K562 (cell line): Measurements from ENCODE around the gene ATIC. TPM values are rescaled to one million over a fixed set of nuclear protein-coding genes. Genes with fewer than 3 reads are reported as not detected.

Experiments used
- CHD2 ChIP-seq: IDR thresholded peaks from 2 replicates; pipeline ENCODE4 v1.6.1; 2011; ENCODE audit warnings: low read depth, low read length
- CLOCK ChIP-seq: fragments of 250-450 bp; sonication (Bioruptor Pico); IDR thresholded peaks from 2 replicates; pipeline ENCODE4 v1.4.0; 2020; ENCODE audit warnings: mild to moderate bottlenecking, moderate library complexity, borderline replicate concordance
- FOXA1 ChIP-seq: fragments of 450-650 bp; IDR thresholded peaks from 2 replicates; pipeline ENCODE4 v1.6.1; 2016; ENCODE audit warnings: mild to moderate bottlenecking, borderline replicate concordance
- GTF2B ChIP-seq: IDR thresholded peaks from 2 replicates; pipeline ENCODE4 v1.6.1; 2011; ENCODE audit not compliant: insufficient read length; ENCODE audit errors: extremely low read depth
- HNRNPLL ChIP-seq: fragments of 200-400 bp; formaldehyde crosslinking; IDR thresholded peaks from 2 replicates; pipeline ENCODE4 v1.6.1; 2017; ENCODE audit warnings: low read length, low read depth, mild to moderate bottlenecking; ENCODE audit not compliant: poor library complexity, severe bottlenecking
- KLF16 ChIP-seq: IDR thresholded peaks from 2 replicates; pipeline ENCODE4 v1.6.1; 2016; ENCODE audit warnings: antibody characterized with exemption
- MEF2A ChIP-seq: IDR thresholded peaks from 2 replicates; pipeline ENCODE4 v1.6.1; 2011; ENCODE audit warnings: low read depth, mild to moderate bottlenecking, low read length, moderate library complexity; ENCODE audit not compliant: control insufficient read depth
- MYC ChIP-seq, 2 experiments: fragments of 250-450 bp in 1 of 2; sonication (Bioruptor Pico) in 1 of 2; IDR thresholded peaks; 2 replicates each; pipeline versions ENCODE4 v1.5.1 to v1.6.1; 2012 to 2021; ENCODE audit warnings: low read depth in 2 of 2, borderline replicate concordance in 1 of 2, improper control_type of control experiment in 1 of 2, low read length in 1 of 2, mild to moderate bottlenecking in 1 of 2, moderate library complexity in 1 of 2
- NCOA2 ChIP-seq, 2 experiments: fragments of 450-650 bp; IDR thresholded peaks; 2 replicates each; pipeline ENCODE4 v1.6.1; 2018; ENCODE audit warnings: mild to moderate bottlenecking in 2 of 2, moderate library complexity in 1 of 2; ENCODE audit not compliant: partially characterized antibody in 2 of 2
- NCOA4 ChIP-seq: fragments of 450-650 bp; IDR thresholded peaks from 2 replicates; pipeline ENCODE4 v1.6.1; 2018; ENCODE audit warnings: mild to moderate bottlenecking; ENCODE audit not compliant: partially characterized antibody
- NCOA6 ChIP-seq: fragments of 450-650 bp; IDR thresholded peaks from 2 replicates; pipeline ENCODE4 v1.6.1; 2017; ENCODE audit warnings: mild to moderate bottlenecking
- NFE2 ChIP-seq: IDR thresholded peaks from 2 replicates; pipeline ENCODE4 v1.6.1; 2014; ENCODE audit warnings: antibody characterized with exemption, low read depth
- NR2C2 ChIP-seq, 2 experiments: fragments of 200-800 bp in 1 of 2; sonication (Bioruptor generic) in 1 of 2; sonication (generic) in 1 of 2; formaldehyde crosslinking in 1 of 2; IDR thresholded peaks; 2 replicates each; pipeline versions ENCODE4 v1.6.1 to v1.8.0; 2016 to 2022; ENCODE audit warnings: mild to moderate bottlenecking in 1 of 2, missing compliant biosample characterization in 1 of 2, missing genetic modification characterization in 1 of 2, missing genetic modification reagents in 1 of 2
- NR2F6 ChIP-seq: fragments of 450-650 bp; formaldehyde crosslinking; IDR thresholded peaks from 2 replicates; pipeline ENCODE4 v1.4.0; 2020; ENCODE audit warnings: mild to moderate bottlenecking
- OTX1 ChIP-seq: fragments of 450-650 bp; formaldehyde crosslinking; IDR thresholded peaks from 2 replicates; pipeline ENCODE4 v1.4.0; 2022; ENCODE audit warnings: mild to moderate bottlenecking
- RBFOX2 ChIP-seq: fragments of 200-400 bp; formaldehyde crosslinking; IDR thresholded peaks from 2 replicates; pipeline ENCODE4 v1.6.1; 2017; ENCODE audit warnings: low read depth, mild to moderate bottlenecking, low read length, moderate library complexity
- RBM39 ChIP-seq: fragments of 200-400 bp; formaldehyde crosslinking; optimal IDR thresholded peaks from 2 replicates; pipeline ENCODE3; 2018; ENCODE audit warnings: low read depth, low read length
- SAFB ChIP-seq: fragments of 200-400 bp; formaldehyde crosslinking; IDR thresholded peaks from 2 replicates; pipeline ENCODE4 v1.6.1; 2017; ENCODE audit warnings: low read depth, low read length, borderline replicate concordance
- TAL1 ChIP-seq: fragments of 450-650 bp; IDR thresholded peaks from 2 replicates; pipeline ENCODE4 v1.6.1; 2016; ENCODE audit warnings: mild to moderate bottlenecking
- THRA ChIP-seq: fragments of 450-650 bp; IDR thresholded peaks from 2 replicates; pipeline ENCODE4 v1.6.1; 2017; ENCODE audit warnings: mild to moderate bottlenecking, moderate library complexity
- ZEB2 ChIP-seq: fragments of 450-650 bp; IDR thresholded peaks from 2 replicates; pipeline ENCODE4 v1.6.1; 2016
- ZNF512 ChIP-seq: IDR thresholded peaks from 2 replicates; pipeline ENCODE4 v1.6.1; 2016; ENCODE audit warnings: missing genetic modification characterization, missing compliant biosample characterization
- polyA plus RNA-seq, 8 experiments: library from polyadenylated mRNA; depleted of rRNA in 4 of 8; stranded (reverse) in 5 of 8; unstranded in 3 of 8; fragments of >200 nt; fragmentation: Nextera tagmentation in 2 of 8; fragmentation: Illumina TruSeq in 1 of 8; extraction: Ambion mirVana in 2 of 8; extraction: Trizol in 1 of 8; gene quantifications; 2 replicates each; pipeline versions ENCODE4 v1.2.1 to v1.2.3, GENCODE V29; 2011 to 2014; ENCODE audit warnings: inconsistent platforms in 1 of 8, missing spikeins in 1 of 8
- total RNA-seq, 7 experiments: library from RNA; depleted of rRNA in 6 of 7; stranded (reverse); fragments of >200 nt in 6 of 7; fragmentation: Illumina TruSeq in 2 of 7; extraction: Trizol in 2 of 7; gene quantifications; 2 replicates each; pipeline versions ENCODE4 v1.2.1 to v1.2.3, GENCODE V29; 2011 to 2021; ENCODE audit warnings: low replicate concordance in 1 of 7

ATIC gene
- total and polyA plus RNA-seq, 9 of the 15 experiments (the other 6 are each of a cell fraction or from before 2014, with no cell fraction given), result 45.6 to 480 (median 212) TPM

GRCh38 chr2:215288112-215288815 lies 23.6 kb upstream of the ATIC start (continued):
- TF ChIP-seq NR2F6 (no peak), TAL1 (peak; percentile 89), NCOA6 (0 out of 2 replicates have a peak, but pooled peaks have one; percentile 31), THRA (no peak), KLF16 (peak; percentile 72), CLOCK (no peak), GTF2B (no peak), ZNF512 (no peak), MYC (IDR thresholded peaks at IDR 0.05; ENCODE audit: low read depth, low read length) (no peak), MYC (CRISPR knock-in tag; IDR thresholded peaks at IDR 0.05; ENCODE audit: borderline replicate concordance, low read depth) (no peak), ZEB2 (no peak), HNRNPLL (peak; percentile 90), OTX1 (CRISPR knock-in tag) (no peak), NCOA2 (IDR thresholded peaks at IDR 0.05; ENCODE audit: partially characterized antibody in 2 of 2) (peak; percentile 71 to 84), NR2C2 (CRISPR knock-in tag; IDR thresholded peaks at IDR 0.05) (no peak), NR2C2 (tag; IDR thresholded peaks at IDR 0.05) (peak; percentile 28; the same call in 1 of the 2 replicates), MEF2A (no peak), RBFOX2 (peak; percentile 35; the same call in 1 of the 2 replicates), SAFB (no peak), RBM39 (no peak), CHD2 (no peak), NCOA4 (no peak), NFE2 (peak; percentile 93), FOXA1 (no peak)
